Stromal cell of bone marrow (primary cell): ENCODE results near the gene AGO4.
A peak's percentile ranks its signal among the peaks of the same experiment; 100 is the strongest.
"Not testable (repeated sequence)": the region's sequence is repeated elsewhere in the genome, so short reads cannot be mapped to it uniquely, and the experiment has no call there.

Experiments used
- DNase-seq: peaks from one replicate; pipeline ENCODE4 v3.0.0-alpha.2; 2012; ENCODE audit warnings: low read depth

AGO4 gene

DNA sequence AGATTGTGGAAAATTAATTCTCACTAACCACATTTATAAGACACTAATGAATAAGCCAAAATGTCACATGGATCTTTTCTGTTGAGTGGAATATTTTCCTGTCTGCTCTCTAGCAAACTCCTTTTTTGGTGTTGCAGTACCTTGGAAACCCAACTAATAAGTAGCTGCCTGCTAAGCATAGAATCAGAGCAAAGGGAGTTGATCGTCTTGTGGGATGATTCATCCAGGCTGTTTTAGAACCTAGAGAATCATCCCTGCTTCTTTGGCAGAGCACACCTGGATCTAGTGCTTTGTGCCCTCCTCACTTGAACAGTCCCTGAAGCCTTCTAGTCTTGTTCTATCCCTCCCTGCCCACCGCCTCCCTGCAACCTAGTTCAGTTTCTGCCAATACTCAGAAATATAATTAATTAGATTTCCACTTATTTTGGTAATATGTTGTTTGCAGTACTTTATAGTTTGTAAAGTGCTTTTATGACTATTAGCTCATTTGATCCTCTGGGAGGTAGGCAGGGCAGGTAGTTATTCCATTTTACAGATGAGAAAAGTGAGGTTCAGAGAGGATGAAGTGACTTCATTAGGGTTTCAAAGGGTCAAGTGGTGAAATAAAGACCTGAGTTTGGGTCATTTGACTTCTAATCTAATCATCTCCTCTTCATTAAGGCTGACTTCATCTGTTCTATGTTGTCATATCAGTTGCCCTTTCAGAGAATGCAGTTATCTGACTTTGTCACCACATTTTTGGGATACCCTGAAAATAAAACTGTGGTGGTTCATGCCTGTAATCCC, 2.5 kb downstream of the AGO4 start:
- peak; percentile 24 for DNase-seq

DNA sequence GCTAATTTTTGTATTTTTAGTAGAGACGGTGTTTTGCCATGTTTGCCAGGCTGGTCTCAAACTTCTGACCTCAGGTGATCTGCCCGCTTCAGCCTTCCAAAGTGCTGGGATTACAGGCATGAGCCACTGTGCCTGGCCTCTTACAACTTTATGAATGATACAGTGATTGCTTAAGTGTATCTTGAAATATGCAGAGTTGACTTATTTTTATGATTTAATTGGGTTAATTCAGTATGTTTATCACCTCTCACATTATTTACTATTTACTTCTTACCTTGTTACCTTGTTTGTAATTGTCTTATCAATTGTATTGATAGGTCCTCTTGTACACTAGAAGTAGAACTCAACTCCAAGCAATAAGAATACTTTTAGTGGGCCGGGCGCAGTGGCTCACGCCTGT, 4.9 kb downstream of the AGO4 start:
- not testable (repeated sequence) for DNase-seq

DNA sequence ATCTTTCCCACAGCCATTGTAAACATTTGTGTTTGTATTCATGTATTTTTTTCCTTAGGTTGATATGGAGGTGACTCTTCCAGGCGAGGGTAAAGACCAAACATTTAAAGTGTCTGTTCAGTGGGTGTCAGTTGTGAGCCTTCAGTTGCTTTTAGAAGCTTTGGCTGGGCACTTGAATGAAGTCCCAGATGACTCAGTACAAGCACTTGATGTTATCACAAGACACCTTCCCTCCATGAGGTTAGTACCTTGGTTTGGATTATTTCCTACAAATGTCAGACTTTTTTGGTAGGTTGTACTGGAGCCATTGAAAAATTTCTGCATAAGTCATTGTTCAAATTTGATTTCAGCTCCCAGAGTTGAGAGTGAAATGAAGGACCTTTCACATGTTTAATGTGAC, 17.4 kb downstream of the AGO4 start:
- DNase-seq, result no peak

DNA sequence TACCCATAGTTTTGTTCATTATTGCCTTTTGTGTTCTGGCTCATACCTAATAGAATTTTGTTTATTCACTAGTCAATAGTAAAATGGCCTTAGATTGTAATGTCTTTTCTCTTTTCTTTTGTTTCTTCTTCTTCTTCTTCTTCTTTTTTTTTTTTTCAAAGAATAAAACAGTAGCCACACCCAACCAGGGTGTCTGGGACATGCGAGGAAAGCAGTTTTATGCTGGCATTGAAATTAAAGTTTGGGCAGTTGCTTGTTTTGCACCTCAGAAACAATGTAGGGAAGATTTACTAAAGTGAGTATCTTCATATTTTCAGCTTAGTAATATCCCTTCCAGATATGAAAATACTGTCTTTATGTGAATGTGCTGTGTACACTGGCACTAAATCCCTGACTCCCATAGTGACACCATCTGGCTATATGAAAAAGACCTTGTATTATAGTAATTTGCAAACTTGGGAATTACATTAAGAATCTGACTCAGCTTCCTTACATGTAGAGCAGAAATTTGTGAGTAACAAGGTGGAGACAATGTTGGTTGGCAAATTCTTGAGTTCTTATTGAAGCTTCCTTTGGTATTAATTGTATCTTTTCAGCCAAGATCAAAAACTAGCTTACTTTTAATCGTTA, 24.6 kb downstream of the AGO4 start:
- no peak for DNase-seq

DNA sequence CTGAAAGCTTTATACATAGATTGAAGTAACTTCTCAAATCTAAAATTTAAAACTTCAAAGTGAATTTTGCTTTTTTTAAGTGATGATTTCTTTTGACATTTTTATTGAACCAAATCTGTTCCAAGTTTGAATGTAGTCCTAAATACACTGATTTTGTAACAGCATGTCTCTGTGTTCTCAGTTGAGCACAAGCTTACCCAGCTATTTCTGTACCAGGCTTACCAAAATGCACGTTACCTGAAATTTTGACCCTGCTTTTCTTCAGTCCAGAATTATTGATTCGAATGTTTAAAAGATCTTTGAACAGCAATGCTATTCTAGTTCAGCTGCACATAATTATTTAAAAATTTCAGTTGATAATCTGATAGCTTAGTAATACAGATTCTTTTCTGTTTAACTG, 25.6 kb downstream of the AGO4 start:
- no peak for DNase-seq

DNA sequence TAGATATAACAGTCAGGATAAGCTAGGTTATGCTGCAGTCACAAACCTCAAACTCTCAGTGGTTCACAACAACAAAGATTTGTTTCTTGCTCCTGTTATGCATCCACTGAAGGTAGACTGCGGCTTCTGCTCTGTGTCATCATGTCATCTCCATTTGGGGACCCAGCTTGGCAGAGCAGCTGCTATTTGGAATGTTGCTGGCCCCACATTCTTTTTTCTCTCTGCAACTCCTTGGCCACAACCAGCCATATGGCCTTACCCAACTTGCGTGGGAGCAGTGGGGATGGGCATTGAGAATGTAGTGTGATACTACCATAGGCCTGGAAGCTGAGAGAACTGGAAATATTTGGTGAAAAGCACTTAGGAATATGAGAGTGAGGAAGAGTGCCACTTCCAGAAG, 26.4 kb downstream of the AGO4 start:
- DNase-seq, result no peak

DNA sequence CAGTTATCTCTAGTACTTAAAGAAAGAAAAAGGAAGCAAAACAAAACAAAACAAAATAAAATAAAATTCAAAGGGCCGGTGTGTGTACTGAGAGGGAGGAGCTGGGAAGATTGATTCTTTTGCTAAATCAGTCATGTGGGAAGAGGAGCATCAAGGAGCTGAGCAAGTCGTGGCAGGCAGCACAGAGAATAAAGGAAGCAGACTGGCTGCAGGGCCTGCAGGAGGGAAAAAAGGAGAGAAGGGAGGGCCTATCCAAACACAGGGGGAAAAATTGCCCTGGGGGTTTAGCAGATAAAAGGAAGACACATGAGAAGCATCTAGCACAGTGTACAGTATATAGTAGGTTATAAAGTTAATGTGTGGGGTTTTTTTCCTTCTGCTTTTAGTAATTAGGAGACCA, 27.6 kb downstream of the AGO4 start:
- DNase-seq, result no peak

DNA sequence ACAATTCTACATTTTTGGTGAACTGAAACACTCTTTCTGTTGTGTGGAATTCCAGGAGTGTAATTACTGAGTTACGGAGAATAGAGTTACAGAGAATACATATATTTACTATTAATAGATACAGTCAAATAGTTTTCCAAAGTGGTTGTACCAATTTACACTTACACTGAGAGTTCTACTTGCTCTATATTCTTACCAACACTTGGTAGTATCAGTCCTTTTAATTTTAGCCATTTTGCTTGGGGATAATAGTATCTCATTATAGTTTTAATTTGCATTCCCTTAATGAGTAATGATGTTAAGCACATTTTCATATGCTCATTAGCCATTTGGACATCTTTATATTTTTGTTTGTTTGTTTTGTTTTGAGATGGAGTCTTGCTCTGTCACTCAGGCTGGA, 28.9 kb downstream of the AGO4 start:
- no peak for DNase-seq

DNA sequence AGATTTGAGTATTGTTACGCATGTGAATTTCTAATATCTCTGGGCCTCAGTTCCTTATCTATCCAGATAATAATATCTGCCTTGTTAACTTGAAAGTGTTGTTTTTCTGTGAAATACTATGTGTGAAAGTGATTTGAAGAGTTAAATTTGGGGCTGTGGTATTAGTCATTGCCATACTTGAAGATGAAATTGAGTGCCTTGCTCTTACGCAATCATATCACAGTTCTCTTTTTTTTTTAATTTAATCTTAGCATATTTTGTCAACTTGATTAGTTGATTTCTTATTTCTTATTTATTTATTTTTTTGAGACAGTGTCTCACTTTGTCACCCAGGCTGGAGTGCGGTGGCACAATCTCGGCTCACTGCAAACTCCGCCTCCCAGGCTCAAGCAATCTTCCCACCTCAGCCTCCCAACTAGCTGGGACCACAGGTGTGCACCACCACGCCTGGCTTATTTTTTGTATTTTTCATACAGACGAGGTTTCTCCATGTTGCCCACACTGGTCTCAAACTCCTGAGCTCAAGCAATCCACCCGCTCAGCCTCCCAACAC, 31.0 kb downstream of the AGO4 start:
- DNase-seq, result no peak

DNA sequence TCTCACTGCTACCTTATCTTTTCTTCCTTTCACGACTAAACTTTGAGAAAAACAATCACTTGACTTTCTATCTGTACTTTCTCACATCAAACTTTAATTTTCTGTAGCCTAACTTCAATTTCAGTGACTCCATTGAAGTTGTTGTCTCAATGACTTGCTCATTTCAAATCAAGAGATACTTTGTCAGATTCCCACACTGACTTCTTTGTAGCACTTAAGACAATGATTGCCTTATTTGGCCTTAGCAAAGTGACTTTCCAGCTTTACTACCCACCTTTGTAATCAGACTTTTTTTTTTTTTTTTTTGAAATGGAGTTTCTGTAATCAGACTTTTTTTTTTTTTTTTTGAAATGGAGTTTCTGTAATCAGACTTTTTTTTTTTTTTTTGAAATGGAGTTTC, 37.0 kb downstream of the AGO4 start:
- DNase-seq, result no peak

DNA sequence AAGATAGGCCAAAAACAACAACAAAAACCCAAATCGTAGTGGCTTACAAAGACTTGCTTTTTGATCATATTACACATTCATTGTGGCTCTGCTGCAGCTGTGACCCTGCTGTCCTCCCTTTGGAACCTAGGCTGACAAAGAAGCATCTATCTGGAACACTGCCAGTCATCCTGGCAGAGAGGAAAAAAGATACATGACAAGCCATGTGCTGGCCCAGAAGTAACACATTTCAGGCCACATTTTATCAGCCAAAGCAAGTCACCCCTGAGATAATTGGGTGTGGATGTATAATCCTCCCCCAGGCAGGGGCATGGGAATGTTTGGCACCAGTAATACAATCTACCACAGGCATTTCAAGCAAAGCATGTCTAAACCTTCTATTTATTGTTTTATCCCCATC, 38.0 kb downstream of the AGO4 start:
- no peak for DNase-seq

DNA sequence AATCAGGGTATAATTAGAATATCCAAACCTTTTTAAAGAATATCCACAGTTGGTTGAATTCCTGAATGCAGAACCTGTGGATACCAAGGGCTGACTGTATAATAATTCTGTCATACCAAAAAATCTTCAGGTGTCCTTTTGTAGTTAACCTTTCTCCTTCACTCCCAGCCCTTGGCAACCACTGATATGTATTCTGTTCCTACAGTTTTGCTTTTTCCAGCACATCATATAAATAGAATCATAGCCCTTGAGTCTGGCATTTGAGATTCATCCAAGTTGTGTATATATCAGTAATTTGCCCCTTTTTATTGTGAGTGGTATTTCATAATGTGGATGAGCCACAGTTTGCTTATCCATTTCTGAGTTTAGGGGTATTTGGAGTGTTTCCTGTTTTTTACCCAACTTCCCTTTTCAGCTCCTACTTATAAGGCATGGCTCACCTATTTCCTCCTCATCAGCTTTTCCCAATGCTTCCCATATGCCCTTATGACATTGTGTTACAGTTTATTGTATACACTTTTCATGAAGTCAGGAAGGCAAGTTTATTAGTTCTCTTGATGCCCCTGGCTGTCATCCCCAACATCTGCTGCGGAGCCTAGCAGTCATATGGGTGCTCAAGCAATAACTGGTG, 40.2 kb downstream of the AGO4 start:
- no peak for DNase-seq

DNA sequence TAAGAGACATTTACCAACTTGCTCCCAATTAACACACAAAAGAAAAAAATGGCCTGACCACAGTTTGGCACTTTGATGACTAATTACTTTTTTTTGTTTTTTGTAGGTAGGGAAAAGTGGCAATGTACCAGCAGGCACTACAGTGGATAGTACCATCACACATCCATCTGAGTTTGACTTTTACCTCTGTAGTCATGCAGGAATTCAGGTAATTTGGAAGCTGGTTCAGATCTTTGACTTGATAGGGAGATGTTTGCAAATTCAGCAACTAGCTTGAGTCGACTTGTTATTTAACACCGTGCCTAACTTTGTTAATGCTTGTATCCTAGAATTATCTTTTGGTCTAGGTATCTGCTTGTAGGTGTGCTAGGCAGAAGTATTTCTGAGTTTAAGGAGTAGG, 42.2 kb downstream of the AGO4 start:
- DNase-seq, result no peak

DNA sequence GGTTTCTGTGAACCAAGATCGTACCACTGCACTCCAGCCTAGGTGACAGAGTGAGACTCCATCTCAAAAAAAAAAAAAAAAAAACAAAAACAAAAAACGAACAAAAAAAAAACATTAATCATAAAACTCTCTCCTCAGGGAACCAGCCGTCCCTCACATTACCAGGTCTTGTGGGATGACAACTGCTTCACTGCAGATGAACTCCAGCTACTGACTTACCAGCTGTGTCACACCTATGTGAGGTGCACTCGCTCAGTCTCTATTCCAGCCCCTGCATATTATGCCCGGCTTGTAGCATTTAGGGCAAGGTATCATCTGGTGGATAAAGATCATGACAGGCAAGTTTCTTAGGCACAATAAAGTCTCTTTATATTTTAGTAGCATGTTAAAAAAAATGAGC, 42.9 kb downstream of the AGO4 start:
- DNase-seq, result no peak

DNA sequence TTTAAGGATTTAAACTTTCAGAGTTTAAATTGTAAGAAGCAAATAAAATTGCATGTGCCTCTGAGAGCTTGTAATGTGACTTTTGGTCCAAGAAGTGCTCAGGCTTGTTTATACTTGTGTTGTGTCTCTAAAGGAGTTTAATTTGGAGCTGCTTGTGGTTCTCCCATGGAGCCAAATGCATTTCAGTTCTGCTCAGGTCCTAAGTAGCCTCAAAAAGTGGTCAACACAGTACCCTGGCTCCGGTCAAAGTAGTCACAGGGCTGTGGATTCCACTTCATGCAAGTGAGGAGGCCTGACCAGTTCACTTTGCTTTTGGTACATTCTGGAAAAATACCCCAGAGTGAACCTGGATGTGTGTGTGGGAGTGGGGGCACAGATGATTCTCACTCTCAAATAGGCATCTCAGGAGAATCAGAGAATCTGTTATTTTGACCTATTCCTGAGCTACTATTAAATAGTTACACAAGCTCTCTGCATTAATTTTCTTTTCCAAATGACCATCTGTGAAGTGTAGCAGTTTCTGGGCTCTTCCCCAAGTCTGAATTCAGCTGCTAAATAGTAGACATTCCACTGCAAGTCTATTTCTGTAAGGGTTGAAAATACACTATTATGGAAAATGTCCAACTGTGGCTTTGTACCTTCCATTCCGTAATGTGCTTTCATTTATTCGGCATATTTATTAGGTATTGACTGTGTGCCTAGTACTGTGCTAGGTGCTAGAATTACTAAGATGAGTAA, 43.5 kb downstream of the AGO4 start:
- DNase-seq, result peak; percentile 3

DNA sequence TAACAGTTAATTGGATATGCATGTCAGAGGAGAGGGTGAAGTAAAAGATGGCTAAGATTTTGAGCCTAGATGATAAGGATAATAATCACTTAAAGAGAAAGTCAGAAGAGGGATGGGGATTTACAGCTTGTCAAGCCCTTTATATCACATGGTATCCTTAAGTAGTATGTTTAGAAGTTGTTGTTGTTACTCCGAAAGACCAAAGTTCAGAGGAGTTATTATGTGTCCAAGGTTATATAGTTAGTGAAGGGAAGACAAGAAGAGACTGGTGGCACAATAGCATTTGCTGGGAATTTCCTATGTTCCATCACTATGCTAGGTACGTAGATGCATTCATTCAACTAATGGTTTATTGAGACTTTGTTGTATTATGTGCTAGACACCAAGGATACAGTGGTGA, 44.4 kb downstream of the AGO4 start:
- DNase-seq, result no peak

DNA sequence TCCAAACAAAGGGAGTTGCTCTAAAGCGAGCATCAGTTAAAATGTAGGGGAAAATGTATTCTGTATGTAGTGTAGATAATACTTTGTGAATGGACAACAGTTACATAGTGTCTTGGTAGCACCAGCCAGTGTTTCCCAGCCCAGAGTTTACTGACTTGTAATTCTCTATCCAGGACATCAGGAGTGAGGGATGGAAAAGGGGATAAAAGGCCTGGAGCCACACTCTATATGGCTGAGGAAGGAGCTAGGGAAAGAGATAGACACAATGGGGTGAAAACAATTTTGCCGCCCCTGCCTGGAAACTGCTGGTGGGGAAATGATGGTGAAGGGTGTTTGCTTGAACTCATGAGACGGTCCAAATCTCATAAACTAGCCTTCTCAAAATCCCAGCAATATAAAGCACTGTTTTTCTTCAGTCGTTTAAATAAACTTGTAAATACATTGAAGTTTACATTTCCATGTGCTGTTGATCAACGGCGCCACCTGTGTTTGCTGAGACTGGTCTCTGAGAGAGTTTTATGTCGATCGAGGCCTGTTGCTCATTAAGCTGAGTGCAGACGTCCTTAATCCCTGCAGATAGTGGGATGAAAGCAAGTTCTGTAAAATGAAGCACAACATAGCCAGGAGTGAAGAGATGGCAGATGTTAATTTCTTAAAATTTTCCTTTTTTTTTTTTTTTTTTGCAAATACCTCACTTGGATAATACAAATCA, 47.3 kb downstream of the AGO4 start:
- no peak for DNase-seq

DNA sequence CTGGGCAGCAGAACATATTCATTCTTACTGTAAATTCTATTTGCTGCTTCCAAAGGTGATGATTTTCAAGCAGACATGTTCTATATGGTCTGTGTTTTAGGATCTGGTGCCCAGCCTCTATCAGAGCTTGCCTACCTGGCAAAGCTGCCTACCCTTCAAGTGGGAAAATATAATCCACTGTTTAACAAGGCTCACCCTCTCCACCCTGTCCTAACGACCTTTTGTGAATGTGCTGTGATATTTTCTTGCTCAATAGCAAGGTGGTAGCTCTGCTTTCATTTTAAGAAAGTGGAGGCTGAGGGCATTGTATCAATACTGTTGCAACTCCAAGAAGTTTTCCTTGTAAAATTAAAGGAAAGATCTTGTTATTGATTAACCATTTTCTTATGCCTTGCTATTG, 49.1 kb downstream of the AGO4 start:
- no peak for DNase-seq

DNA sequence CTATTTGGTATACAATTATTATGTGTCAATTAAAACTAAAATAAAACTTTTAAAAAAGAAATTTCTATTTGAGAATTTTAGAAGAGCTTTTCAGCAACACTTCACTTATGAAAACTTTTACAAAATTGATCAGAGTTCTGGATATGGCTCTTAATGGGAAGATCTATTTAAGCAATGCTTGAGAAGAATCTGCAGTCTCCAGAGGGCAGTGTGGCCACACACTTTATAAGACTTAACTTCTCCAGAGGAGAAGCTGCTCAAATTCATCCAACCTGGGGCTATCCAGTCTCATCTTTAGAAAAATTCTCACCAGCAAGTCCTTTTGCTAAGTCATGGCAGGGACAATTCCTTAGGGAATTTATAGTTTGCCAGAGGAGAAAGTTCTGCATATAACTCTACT, 50.0 kb downstream of the AGO4 start:
- no peak for DNase-seq

DNA sequence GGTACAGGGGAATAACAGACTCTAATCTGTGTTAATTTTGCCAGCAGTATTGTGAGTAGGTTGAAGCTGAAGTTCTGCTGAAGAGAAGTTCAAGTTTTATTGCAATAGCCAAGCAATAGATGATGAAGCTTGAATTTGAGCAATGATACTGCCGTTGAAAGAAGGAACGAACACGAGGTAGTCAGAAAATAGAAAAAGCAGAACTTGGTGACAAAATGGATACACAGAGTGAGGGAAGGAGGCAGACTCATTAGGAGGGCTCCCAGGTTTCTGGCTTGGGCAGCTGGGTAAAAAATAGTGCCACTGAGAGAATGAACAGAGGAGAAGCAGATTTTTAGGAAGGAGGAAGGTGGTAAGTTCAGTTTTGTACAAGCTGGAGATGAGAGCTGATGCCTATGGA, 52.9 kb downstream of the AGO4 start:
- no peak for DNase-seq

DNA sequence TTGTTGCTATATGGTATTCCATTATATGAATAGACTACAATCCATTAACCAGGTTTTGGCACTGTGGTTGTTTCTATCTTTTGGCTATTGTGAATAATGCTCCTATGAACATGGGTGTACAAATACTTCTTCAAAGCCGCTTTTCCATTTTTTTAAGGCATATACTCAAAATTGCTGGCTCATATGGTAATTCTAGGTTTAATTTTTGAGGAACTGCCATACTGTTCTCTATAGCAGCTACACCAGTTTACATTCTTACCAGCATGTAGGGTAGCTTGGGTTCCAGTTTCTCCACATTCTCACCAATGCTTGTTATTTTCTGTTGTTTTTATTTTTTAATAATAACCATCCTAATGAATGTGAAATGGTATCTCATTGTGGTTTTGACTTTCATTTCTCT, 55.3 kb downstream of the AGO4 start:
- no peak for DNase-seq
